D721Med (cell line): ENCODE measurements around the gene PSMA6.

ENCODE experiments used
- DNase-seq: peaks from one replicate; pipeline ENCODE4 v3.0.0; 2011; ENCODE audit warnings: low spot score; ENCODE audit not compliant: insufficient read length
- FAIRE-seq: peaks from 2 replicates; lab custom pipeline; 2011; peaks lifted over from hg19 to GRCh38; lab: Jason Lieb, UNC
- TF ChIP-seq, protein P1 (sequence below): IDR thresholded peaks from 2 replicates; pipeline ENCODE4 v1.5.1; 2012; ENCODE audit warnings: mild to moderate bottlenecking, control low read depth; ENCODE audit not compliant: insufficient read depth; ENCODE audit errors: missing control alignments

PSMA6 gene

DNA sequence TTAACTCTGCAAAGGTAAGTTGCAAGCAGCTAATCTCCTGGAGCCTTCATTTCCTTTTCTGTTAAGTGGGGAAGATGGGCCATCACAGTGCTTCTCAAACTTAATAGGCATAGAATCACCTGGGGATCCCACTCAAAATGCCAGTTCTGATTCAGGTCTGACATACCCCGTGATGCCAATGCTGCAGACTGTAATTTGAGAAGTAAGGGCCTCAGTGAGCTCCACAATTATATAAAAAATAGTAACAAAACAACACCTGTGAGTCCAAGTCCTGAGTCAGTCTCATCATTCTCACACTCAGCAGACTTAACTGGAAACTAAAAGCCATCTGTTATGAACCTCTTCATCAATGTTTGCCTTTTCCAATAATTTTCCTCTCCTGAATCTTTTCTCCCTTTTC lies 10.8 kb upstream of the PSMA6 start:
- no peak for FAIRE-seq
- TF ChIP-seq, protein P1, sequence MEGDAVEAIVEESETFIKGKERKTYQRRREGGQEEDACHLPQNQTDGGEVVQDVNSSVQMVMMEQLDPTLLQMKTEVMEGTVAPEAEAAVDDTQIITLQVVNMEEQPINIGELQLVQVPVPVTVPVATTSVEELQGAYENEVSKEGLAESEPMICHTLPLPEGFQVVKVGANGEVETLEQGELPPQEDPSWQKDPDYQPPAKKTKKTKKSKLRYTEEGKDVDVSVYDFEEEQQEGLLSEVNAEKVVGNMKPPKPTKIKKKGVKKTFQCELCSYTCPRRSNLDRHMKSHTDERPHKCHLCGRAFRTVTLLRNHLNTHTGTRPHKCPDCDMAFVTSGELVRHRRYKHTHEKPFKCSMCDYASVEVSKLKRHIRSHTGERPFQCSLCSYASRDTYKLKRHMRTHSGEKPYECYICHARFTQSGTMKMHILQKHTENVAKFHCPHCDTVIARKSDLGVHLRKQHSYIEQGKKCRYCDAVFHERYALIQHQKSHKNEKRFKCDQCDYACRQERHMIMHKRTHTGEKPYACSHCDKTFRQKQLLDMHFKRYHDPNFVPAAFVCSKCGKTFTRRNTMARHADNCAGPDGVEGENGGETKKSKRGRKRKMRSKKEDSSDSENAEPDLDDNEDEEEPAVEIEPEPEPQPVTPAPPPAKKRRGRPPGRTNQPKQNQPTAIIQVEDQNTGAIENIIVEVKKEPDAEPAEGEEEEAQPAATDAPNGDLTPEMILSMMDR, result no peak
- no peak for DNase-seq

DNA sequence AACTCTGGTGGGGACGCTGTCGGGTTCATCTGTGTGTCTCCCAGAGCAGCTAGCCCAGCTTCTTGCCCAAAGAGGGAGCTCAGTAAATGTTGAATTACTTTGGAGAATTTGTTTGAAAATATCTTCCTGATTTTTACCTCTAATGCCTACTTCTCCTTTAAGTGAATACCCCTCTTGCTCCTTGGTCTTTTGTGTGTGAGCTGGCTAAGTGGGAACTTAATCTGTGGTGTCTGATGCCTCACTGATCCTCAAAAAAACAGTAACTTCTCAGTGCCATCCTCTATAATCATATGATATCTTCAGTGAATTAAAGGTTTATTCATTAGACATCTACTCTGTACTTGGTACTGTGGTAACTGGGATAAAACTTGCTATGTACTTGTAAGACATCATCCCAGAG lies 7.7 kb upstream of the PSMA6 start:
- TF ChIP-seq, protein P1, result no peak
- FAIRE-seq (no peak), DNase-seq (no peak)

DNA sequence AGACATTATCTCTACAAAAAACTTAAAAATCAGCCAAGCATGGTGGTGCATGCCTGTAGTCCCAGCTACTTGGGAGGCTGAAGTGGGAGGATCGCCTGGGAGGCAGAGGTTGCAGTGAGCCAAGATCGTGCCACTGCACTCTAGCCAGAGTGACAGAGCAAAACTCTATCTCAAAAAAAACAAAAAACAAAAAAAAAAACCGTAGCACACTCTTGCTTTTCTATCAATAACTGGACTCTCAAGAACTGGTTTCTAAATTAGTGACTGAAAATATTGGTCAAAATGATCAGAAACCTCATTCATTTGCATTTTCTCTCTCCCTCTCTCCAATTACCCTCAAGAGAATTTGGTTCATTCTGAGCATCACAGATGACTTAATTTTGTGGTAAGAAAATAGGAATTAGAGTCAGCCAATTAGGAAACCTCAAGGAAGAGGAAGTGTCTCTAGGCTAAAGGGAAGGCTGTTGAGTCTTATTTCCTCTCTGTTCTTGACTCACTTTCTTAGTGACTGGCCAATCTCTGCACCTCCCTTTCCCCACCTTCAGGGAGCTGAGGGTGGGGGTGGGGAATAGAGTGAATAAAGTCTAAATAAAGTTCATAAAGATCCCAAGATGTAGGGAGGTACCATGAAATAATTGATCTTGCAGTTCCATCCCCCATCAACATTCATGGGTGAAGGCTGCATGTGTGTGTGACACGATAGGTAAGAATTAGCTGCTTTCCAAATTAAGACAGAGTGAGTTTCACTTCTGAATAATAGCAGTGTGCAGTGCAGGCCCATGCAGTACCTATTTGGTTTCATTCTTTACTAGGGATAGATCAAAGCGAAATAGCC lies 6.8 kb upstream of the PSMA6 start:
- FAIRE-seq, result no peak
- TF ChIP-seq, protein P1, result no peak
- DNase-seq, result no peak

DNA sequence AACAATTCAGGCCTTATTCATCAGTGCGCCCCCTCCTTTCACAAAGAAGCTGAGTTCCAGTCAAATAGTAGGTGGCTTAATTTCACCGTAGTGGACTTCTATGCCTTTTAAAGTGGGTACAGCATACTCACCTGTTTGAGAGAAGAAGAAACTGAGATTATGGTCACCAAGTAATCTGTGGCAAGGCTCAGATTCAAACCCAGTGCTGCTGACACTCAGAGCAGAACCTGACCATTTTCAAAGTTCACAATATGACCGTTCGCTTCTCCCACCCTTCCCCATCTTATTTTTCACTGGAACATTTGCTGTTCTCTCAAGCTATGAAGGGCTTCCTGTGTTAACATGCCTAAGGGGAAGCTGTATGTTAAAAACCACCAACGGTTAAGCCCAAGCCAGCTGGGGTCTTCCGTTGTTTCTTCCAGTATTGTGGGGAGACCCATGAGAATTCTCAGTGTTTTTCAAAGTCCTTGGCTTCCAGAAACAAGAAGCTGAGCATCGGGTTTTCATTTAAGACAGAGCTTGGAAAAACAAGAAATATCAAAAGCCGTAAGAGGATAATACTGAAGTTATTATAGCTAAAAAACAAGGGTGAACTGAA lies 6.1 kb upstream of the PSMA6 start:
- DNase-seq (no peak), FAIRE-seq (no peak)
- TF ChIP-seq, protein P1, result no peak

DNA sequence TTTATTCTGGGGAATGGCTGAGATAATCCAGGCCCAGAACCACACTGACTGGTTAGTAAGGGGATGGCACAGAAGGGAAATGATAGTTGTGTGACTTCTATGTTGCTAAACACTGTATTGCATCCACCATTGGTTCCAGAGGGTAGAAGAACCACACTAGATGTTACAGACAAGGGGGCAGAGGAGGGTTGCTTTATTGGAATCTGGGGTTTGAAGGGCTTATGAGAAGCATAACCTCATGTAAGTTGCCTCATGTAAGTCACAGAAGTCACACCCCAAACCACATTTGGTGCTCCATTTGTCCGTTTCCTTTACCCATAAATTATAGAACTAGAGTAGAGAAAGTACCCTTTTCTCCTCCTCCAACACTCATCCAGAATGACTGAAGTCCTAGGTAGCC lies 5.5 kb upstream of the PSMA6 start:
- no peak for DNase-seq
- no peak for FAIRE-seq
- TF ChIP-seq, protein P1, result no peak

DNA sequence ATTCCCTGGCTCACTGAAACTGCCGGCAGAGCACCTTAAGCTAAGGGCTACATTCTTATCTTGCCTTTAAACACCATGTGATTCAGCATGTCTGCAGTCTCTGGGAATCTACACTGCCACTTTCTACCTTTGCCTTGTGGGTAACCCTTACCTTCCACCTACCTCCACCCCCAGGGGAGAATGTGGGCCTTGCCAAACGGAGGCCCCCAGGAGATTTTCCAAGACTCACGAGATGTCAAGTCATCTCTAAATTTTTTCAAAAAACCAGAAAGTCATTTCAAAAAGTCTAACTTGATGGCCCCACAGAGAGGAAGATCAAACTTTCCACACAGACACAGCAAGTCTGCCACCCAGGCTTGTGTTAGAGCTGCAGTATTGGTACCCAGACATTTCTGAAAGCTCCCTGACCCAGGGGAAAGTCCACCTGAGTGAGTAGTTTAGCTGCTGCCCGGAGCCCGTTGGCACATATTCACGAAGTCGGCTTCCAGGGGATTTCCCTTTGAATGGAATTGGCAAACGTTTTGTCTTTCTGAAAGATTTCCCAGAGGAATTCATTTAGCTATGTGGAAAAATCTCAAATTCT lies 4.7 kb upstream of the PSMA6 start:
- no peak for DNase-seq
- FAIRE-seq, result no peak
- TF ChIP-seq, protein P1, result no peak
